Measurements from ENCODE around the gene PARD6B. TPM values are rescaled to one million over a fixed set of nuclear protein-coding genes. Genes with fewer than 3 reads are reported as not detected.

PARD6B gene
- 4.7 TPM for polyA plus RNA-seq (2013, experiment 1 of 2)
- polyA plus RNA-seq (2013, experiment 2 of 2): 5.9 TPM

DNA sequence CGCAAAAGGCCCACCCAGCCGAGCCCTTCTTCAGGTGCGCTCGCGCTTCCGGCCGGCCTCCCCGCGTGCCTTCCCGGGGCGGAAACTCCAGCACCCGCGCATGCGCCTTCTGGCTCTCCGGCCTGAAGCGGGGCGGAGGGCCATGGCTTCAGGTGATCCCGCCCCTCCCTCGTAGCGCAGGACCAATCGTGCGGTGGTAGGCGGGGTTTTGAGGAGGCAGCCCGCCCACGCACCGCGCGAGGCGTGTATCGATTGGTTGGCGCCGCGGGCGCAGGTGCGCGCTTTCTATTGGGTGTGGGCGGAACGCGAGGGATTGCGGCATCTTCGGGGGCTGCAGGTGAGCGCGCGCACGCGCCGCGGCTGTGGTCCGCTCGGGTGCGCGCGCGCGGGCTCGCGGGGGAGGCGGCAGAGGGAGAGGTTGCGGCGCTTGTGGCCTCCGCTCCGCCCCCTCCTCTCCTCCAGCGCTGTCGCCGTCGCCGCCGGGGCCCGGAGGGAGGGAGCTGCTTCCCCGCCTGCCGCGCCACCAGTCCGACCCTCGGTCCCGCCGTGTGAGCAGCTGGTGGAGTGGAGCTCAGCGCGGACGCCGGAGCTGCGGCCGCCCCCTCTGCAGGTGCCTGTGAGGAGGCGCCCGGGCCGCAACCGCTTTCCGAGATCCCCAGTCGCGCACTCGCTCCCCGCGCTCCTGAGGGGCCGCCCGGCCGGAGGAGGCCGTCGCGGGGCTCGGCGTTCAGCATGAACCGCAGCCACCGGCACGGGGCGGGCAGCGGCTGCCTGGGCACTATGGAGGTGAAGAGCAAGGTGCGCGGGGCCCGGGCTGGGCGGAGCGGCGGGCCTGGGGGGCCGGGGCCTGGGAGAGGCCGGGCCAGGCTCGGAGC lies at the start of gene PARD6B:
PARD6B (plus strand) TSS at position 526 of the 875 bp plus-strand sequence; CDS start at position 733, 207 bp downstream.
- Histone ChIP-seq H3K9me3 (ENCODE audit: control insufficient read depth, low read length) (no peaks in the 10 kb centered on the region), H3K4me1 (ENCODE audit: control insufficient read depth, insufficient read depth, low read length, poor library complexity, severe bottlenecking) (peaks cover 37% of the 10 kb centered on the region), H3K36me3 (ENCODE audit: control insufficient read depth, insufficient read depth, low read length) (peaks cover 5% of the 10 kb centered on the region), H3K4me3 (ENCODE audit: extremely low read depth, insufficient read depth, low read length, poor library complexity, severe bottlenecking) (peak within 1 kb of the TSS; percentile 88), H3K27ac (ENCODE audit: low read depth, low read length, severe bottlenecking) (peak within 1 kb of the TSS; percentile 58)
- 0 to 1% methylated on average over 83 to 97 of the region's 114 CpGs for WGBS, 2 experiments (ENCODE audit: insufficient coverage in 2 of 2)

- H3K27ac ChIP-seq (ENCODE audit: low read depth, low read length, severe bottlenecking): no peak overlapping the region
- no peak overlapping the region for H3K4me3 ChIP-seq (ENCODE audit: extremely low read depth, insufficient read depth, low read length, poor library complexity, severe bottlenecking)
- no peaks in the 10 kb centered on the region for H3K36me3 ChIP-seq (ENCODE audit: control insufficient read depth, insufficient read depth, low read length)
- peaks cover 4% of the 10 kb centered on the region for H3K4me1 ChIP-seq (ENCODE audit: control insufficient read depth, insufficient read depth, low read length, poor library complexity, severe bottlenecking)
- WGBS, 2 experiments (ENCODE audit: insufficient coverage in 2 of 2): 89 to 100% methylated on average over 4 of the region's 4 CpGs
- H3K9me3 ChIP-seq (ENCODE audit: control insufficient read depth, low read length): no peaks in the 10 kb centered on the region
Observed at GRCh38 chr20:50682065-50682464, 49.3 kb upstream of the PARD6B start.

GRCh38 chr20:50682947-50683530 lies 48.3 kb upstream of the PARD6B start:
- H3K36me3 ChIP-seq (ENCODE audit: control insufficient read depth, insufficient read depth, low read length): no peaks in the 10 kb centered on the region
- H3K4me1 ChIP-seq (ENCODE audit: control insufficient read depth, insufficient read depth, low read length, poor library complexity, severe bottlenecking): peaks cover 4% of the 10 kb centered on the region
- WGBS, 2 experiments (ENCODE audit: insufficient coverage in 2 of 2): 81 to 100% methylated on average over 2 to 5 of the region's 8 CpGs
- H3K4me3 ChIP-seq (ENCODE audit: extremely low read depth, insufficient read depth, low read length, poor library complexity, severe bottlenecking): no peak overlapping the region
- no peak overlapping the region for H3K27ac ChIP-seq (ENCODE audit: low read depth, low read length, severe bottlenecking)
- H3K9me3 ChIP-seq (ENCODE audit: control insufficient read depth, low read length): no peaks in the 10 kb centered on the region

DNA sequence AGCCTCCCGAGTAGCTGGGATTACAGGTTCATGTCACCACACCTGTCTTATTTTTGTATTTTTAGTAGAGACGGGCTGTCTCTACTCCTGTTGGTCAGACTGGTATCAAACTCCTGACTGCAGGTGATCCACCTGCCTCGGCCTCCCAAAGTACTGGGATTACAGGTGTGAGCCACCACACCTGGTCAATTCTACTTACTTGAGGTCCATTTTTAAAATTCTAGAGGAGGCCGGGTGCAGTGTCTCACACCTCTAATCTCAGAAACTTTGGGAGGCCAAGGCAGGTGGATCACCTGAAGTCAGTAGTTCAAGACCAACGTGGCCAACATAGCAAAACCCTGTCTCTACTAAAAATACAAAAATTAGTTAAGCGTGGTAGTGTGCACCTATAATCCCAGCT lies 47.8 kb upstream of the PARD6B start:
- Histone ChIP-seq H3K9me3 (ENCODE audit: control insufficient read depth, low read length) (no peaks in the 10 kb centered on the region), H3K4me1 (ENCODE audit: control insufficient read depth, insufficient read depth, low read length, poor library complexity, severe bottlenecking) (peaks cover 4% of the 10 kb centered on the region), H3K36me3 (ENCODE audit: control insufficient read depth, insufficient read depth, low read length) (no peaks in the 10 kb centered on the region), H3K4me3 (ENCODE audit: extremely low read depth, insufficient read depth, low read length, poor library complexity, severe bottlenecking) (no peak overlapping the region), H3K27ac (ENCODE audit: low read depth, low read length, severe bottlenecking) (no peak overlapping the region)
- WGBS, 2 experiments (ENCODE audit: insufficient coverage in 2 of 2): 87 to 95% methylated on average over 3 to 4 of the region's 6 CpGs

GRCh38 chr20:50686821-50687220 lies 44.6 kb upstream of the PARD6B start:
- Histone ChIP-seq H3K27ac (ENCODE audit: low read depth, low read length, severe bottlenecking) (peak overlapping the region; percentile 16), H3K4me1 (ENCODE audit: control insufficient read depth, insufficient read depth, low read length, poor library complexity, severe bottlenecking) (peaks cover 22% of the 10 kb centered on the region), H3K36me3 (ENCODE audit: control insufficient read depth, insufficient read depth, low read length) (no peaks in the 10 kb centered on the region), H3K9me3 (ENCODE audit: control insufficient read depth, low read length) (no peaks in the 10 kb centered on the region), H3K4me3 (ENCODE audit: extremely low read depth, insufficient read depth, low read length, poor library complexity, severe bottlenecking) (no peak overlapping the region)
- WGBS, 2 experiments (ENCODE audit: insufficient coverage in 2 of 2): 97% methylated on average over 10 of the region's 10 CpGs

- WGBS, 2 experiments (ENCODE audit: insufficient coverage in 2 of 2): 93 to 94% methylated on average over 4 of the region's 8 CpGs
- Histone ChIP-seq H3K4me3 (ENCODE audit: extremely low read depth, insufficient read depth, low read length, poor library complexity, severe bottlenecking) (no peak overlapping the region), H3K27ac (ENCODE audit: low read depth, low read length, severe bottlenecking) (no peak overlapping the region), H3K9me3 (ENCODE audit: control insufficient read depth, low read length) (no peaks in the 10 kb centered on the region), H3K36me3 (ENCODE audit: control insufficient read depth, insufficient read depth, low read length) (no peaks in the 10 kb centered on the region), H3K4me1 (ENCODE audit: control insufficient read depth, insufficient read depth, low read length, poor library complexity, severe bottlenecking) (peaks cover 30% of the 10 kb centered on the region)
Observed at GRCh38 chr20:50688256-50688975, 43.0 kb upstream of the PARD6B start.

DNA sequence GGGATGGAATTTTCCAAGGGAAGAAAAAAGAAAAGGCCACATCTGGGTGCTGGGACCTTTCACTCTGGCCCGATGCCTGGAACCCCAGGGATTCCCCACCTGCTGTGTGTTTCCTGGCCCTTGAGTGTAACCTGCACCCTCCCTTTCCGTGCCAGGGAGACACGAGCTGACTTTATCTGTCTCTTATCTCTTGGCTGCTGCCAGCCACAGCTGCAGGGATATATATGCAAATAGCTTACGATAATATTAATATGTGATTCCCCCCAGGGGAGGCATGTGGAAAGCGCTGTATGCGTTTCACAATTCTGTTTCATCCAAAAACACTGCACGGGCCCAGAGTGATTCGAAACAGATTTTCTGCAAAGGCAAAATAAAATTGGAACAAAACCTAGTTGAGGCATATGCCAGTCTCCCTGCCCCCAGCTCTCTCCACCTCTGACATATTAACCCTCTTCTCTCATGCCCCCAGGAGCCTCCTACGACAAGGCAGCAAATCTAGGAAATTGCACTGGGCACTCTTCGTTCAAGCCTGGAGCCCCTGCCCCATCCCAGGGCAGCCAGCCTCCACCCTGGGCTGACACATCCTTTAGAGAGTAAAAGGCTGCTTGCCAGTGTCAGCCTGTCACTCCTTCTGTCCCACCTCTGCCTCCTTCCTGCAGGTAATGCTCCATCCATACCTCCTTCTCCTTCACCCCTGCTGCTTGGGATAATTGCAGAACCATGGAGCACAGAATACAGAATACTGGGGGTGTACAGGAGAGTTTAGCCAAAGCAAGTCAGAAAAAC lies 41.3 kb upstream of the PARD6B start:
- Histone ChIP-seq H3K36me3 (ENCODE audit: control insufficient read depth, insufficient read depth, low read length) (no peaks in the 10 kb centered on the region), H3K4me1 (ENCODE audit: control insufficient read depth, insufficient read depth, low read length, poor library complexity, severe bottlenecking) (peaks cover 37% of the 10 kb centered on the region), H3K9me3 (ENCODE audit: control insufficient read depth, low read length) (no peaks in the 10 kb centered on the region), H3K4me3 (ENCODE audit: extremely low read depth, insufficient read depth, low read length, poor library complexity, severe bottlenecking) (peak overlapping the region; percentile 34), H3K27ac (ENCODE audit: low read depth, low read length, severe bottlenecking) (no peak overlapping the region)
- 72 to 83% methylated on average over 9 of the region's 10 CpGs for whole genome bisulfite sequencing, 2 experiments (ENCODE audit: insufficient coverage in 2 of 2)

DNA sequence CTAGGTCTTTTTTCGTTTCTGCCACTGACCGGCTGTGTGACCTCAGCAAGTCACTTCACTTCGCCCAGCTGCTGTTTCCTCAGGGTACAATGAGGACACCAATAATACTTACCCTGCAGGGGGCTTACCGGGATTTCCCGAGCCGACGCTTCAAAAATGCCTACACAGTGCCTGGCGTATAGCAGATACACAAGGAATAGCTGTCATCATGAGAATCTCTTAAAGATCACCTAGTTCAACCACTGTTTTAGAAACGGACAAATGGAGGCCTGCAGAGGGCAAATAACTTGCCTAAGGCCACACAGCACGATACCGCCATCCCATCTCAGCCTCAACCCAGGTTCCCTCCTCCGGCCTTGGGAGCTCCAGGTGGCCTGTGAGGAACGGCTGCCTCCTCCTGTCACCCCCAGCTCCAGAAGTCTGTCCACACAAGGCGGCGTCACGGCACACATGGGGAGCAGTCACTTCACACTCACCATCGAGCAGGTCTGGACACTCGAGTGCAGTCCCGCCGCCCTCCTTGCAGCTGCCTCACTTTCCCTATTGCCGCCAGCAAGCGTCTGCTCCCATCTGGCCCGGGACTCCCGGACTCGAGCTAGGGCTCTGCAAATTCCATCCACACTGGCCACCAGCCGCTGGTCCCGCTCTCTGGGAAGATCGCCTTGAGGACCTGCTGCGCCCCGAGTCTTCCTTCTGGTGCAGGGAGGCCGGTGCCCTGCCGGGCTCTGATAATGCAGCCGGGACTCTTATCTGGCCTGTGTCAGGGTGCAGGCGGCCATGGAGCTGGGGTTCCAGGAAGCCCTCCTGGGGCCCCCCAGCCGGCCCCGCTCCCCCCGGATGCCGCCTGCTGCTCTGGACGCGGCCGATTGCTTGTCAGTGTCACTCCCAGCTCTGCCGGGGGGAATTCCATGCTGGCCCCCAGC lies 40.5 kb upstream of the PARD6B start, which contains the start of gene RIPOR3:
RIPOR3 (minus strand) TSS at position 893 of the 923 bp plus-strand sequence; CDS start at position 479, 414 bp downstream.
- Histone ChIP-seq H3K9me3 (ENCODE audit: control insufficient read depth, low read length) (no peaks in the 10 kb centered on the region), H3K36me3 (ENCODE audit: control insufficient read depth, insufficient read depth, low read length) (no peaks in the 10 kb centered on the region), H3K4me3 (ENCODE audit: extremely low read depth, insufficient read depth, low read length, poor library complexity, severe bottlenecking) (peak within 1 kb of the TSS; percentile 34), H3K27ac (ENCODE audit: low read depth, low read length, severe bottlenecking) (peak within 1 kb of the TSS; percentile 69), H3K4me1 (ENCODE audit: control insufficient read depth, insufficient read depth, low read length, poor library complexity, severe bottlenecking) (peaks cover 41% of the 10 kb centered on the region)
- 13% methylated on average over 31 to 32 of the region's 42 CpGs for WGBS, 2 experiments (ENCODE audit: insufficient coverage in 2 of 2)
